ENCODE measurements around the gene ABCA10. TPM values are rescaled to one million over a fixed set of nuclear protein-coding genes. Genes with fewer than 3 reads are reported as not detected.

The ABCA10 gene
- polyA plus RNA-seq, 2 donors, result 2.5 to 5.4 TPM

GRCh38 chr17:69111794-69112193 lies 116.8 kb downstream of the ABCA10 start:
- no peaks in the 10 kb centered on the region for H3K4me1 ChIP-seq (ENCODE audit: control insufficient read depth in 2 of 2, insufficient read depth in 2 of 2, low read length in 1 of 2)
- H3K27ac ChIP-seq (ENCODE audit: low read depth in 2 of 2, low read length in 1 of 2), result no peak overlapping the region
- H3K27me3 ChIP-seq (ENCODE audit: control insufficient read depth in 1 of 2, insufficient read depth in 2 of 2, low read length in 2 of 2), result no peaks in the 10 kb centered on the region
- H3K4me3 ChIP-seq (ENCODE audit: low read depth in 1 of 2, low read length in 2 of 2), result no peak overlapping the region
- 56 to 66% methylated on average over 1 of the region's 1 CpG for WGBS, 2 donors
- no peaks in the 10 kb centered on the region for H3K36me3 ChIP-seq (ENCODE audit: control insufficient read depth in 2 of 2, insufficient read depth in 2 of 2, low read length in 1 of 2)
- H3K9me3 ChIP-seq (ENCODE audit: control insufficient read depth in 2 of 2, insufficient read depth in 1 of 2, low read depth in 1 of 2, low read length in 1 of 2), result no peaks in the 10 kb centered on the region

- Histone ChIP-seq H3K9me3 (ENCODE audit: control insufficient read depth in 2 of 2, insufficient read depth in 1 of 2, low read depth in 1 of 2, low read length in 1 of 2) (no peaks in the 10 kb centered on the region), H3K27ac (ENCODE audit: low read depth in 2 of 2, low read length in 1 of 2) (no peak overlapping the region), H3K36me3 (ENCODE audit: control insufficient read depth in 2 of 2, insufficient read depth in 2 of 2, low read length in 1 of 2) (peaks cover 0 to 2% of the 10 kb centered on the region in 2 donors), H3K27me3 (ENCODE audit: control insufficient read depth in 1 of 2, insufficient read depth in 2 of 2, low read length in 2 of 2) (no peaks in the 10 kb centered on the region), H3K4me3 (ENCODE audit: low read depth in 1 of 2, low read length in 2 of 2) (no peak overlapping the region), H3K4me1 (ENCODE audit: control insufficient read depth in 2 of 2, insufficient read depth in 2 of 2, low read length in 1 of 2) (no peaks in the 10 kb centered on the region)
- 73 to 82% methylated on average over 10 of the region's 10 CpGs for WGBS, 2 donors
Measured at GRCh38 chr17:69105907-69106730, 122.5 kb downstream of the ABCA10 start.

DNA sequence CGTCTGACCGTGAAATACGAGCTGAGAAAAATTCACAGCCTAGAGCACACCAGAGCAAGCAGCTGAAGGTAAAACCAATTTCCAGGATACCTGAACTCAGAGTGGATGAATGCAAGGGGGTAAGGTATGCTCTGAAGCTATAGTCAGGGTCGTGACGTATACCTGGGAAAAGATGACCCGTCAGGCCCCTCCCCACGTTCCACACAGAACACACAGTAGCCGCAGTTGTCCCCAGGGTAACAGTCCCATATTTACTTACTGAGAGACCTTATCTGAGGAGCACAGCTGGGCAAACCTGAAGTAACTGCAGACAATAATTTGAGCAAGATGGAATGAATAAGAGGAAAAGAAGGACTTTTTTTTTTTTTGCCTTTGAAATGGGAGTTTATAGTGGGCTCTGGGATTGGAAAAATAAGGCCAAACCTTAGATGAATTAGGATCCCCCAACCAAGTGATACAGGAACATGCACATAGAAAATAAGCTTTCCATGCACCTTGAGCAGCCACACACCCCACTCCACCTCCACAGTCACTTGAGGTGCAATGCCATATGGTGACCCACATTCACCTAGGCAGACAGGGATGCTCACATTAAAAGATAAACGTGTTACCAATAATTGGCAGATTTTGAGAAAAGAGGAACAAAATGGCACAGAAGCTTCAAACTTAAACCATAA lies 124.9 kb downstream of the ABCA10 start:
- H3K4me3 ChIP-seq (ENCODE audit: low read depth in 1 of 2, low read length in 2 of 2), result no peak overlapping the region
- H3K36me3 ChIP-seq (ENCODE audit: control insufficient read depth in 2 of 2, insufficient read depth in 2 of 2, low read length in 1 of 2), result peaks cover 0 to 2% of the 10 kb centered on the region in 2 donors
- H3K27me3 ChIP-seq (ENCODE audit: control insufficient read depth in 1 of 2, insufficient read depth in 2 of 2, low read length in 2 of 2), result no peaks in the 10 kb centered on the region
- H3K4me1 ChIP-seq (ENCODE audit: control insufficient read depth in 2 of 2, insufficient read depth in 2 of 2, low read length in 1 of 2), result no peaks in the 10 kb centered on the region
- H3K9me3 ChIP-seq (ENCODE audit: control insufficient read depth in 2 of 2, insufficient read depth in 1 of 2, low read depth in 1 of 2, low read length in 1 of 2), result no peaks in the 10 kb centered on the region
- WGBS, 2 donors, result 83 to 87% methylated on average over 9 of the region's 9 CpGs
- no peak overlapping the region for H3K27ac ChIP-seq (ENCODE audit: low read depth in 2 of 2, low read length in 1 of 2)

GRCh38 chr17:69098625-69099024 lies 130.0 kb downstream of the ABCA10 start:
- Histone ChIP-seq H3K4me1 (ENCODE audit: control insufficient read depth in 2 of 2, insufficient read depth in 2 of 2, low read length in 1 of 2) (no peaks in the 10 kb centered on the region), H3K36me3 (ENCODE audit: control insufficient read depth in 2 of 2, insufficient read depth in 2 of 2, low read length in 1 of 2) (peaks cover 0 to 2% of the 10 kb centered on the region in 2 donors), H3K27me3 (ENCODE audit: control insufficient read depth in 1 of 2, insufficient read depth in 2 of 2, low read length in 2 of 2) (no peaks in the 10 kb centered on the region), H3K27ac (ENCODE audit: low read depth in 2 of 2, low read length in 1 of 2) (no peak overlapping the region), H3K4me3 (ENCODE audit: low read depth in 1 of 2, low read length in 2 of 2) (no peak overlapping the region), H3K9me3 (ENCODE audit: control insufficient read depth in 2 of 2, insufficient read depth in 1 of 2, low read depth in 1 of 2, low read length in 1 of 2) (no peaks in the 10 kb centered on the region)
- WGBS, 2 donors, result 90 to 91% methylated on average over 4 of the region's 4 CpGs

Other genes with a start within 250 kb of the ABCA10 start
- gene ABCA9, start 167.9 kb downstream of the ABCA10 start, polyA plus RNA-seq, result 1 to 10 TPM in 1 of 2 donors, under 1 TPM in 1; 0.69 to 2.2 TPM
- gene ABCA6, start 86.9 kb downstream of the ABCA10 start, polyA plus RNA-seq, result 1 to 10 TPM; 2.9 to 4.1 TPM
- gene ABCA5, start 98.3 kb upstream of the ABCA10 start, polyA plus RNA-seq, result 10 to 100 TPM; 11.5 to 39.4 TPM
- gene MAP2K6, start 185.9 kb upstream of the ABCA10 start, polyA plus RNA-seq, result 1 to 10 TPM; 2.6 to 3.6 TPM